ENCODE results near the gene NABP2. TPM values are rescaled to one million over a fixed set of nuclear protein-coding genes. Genes with fewer than 3 reads are reported as not detected.
"Not testable (repeated sequence)": the region's sequence is repeated elsewhere in the genome, so short reads cannot be mapped to it uniquely, and the experiment has no call there.

The NABP2 gene
- 10 to 100 TPM; 26.5 to 31.0 (median 30.3) TPM for polyA plus RNA-seq (ENCODE audit: insufficient read length in 4 of 4)

DNA sequence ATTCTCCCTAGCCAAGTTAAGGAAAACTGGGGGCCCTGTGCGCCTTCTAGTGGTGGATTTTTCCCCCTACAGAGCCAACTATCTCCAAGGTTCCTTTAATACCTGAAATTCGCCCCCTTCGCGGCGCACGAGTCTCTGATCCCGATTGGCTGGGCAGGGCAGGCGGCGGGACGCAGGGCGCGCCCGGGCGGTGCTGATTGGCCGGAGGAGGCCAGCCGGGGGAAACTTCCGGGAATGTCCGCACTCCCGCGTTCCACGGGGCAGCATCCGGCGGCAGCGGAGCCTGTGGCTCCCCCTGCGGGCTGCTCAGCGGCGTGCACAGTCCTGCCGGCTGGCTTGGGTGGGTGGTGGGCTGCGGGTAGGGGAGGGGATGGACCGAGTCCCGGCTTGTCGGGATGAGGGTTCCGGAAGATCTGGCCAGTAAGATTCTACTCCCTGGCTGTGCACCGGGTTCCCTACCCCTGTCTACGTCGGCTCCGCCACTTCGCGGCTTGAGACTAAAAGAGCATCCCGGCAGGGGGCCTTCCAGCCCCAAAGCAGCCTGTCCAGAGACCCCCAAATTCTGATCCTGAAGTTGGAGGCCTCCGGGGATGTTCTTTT lies at the start of gene NABP2:
Gene NABP2, plus strand, starts transcription at position 241 of the 600 bp plus-strand sequence. CDS start 515 bp downstream, outside the sequence.
- DNase-seq (ENCODE audit: low read depth in 4 of 4, low spot score in 3 of 4), result peak; percentile 91 to 96 (median 96)

DNA sequence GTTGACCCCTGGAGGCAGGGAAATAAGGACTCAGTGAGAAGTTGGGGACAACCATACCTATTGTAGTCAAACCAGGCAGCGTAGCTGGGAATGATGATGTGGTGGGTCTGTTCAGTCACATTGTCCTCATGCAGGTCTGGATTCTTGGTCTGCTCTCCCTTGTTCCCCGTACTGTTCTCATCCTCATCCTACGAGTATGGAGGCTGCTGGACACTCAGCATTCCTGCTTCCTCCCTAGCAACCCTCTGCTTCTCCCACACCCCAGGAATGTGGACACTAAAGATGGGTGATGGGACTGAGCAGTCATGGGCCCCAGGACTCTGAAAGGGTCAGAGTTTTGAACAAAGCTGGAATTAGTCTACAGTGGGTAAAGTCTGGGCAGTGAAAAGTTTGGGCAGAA lies 45.8 kb upstream of the NABP2 start:
- no peak for DNase-seq (ENCODE audit: low read depth in 4 of 4, low spot score in 3 of 4)

DNA sequence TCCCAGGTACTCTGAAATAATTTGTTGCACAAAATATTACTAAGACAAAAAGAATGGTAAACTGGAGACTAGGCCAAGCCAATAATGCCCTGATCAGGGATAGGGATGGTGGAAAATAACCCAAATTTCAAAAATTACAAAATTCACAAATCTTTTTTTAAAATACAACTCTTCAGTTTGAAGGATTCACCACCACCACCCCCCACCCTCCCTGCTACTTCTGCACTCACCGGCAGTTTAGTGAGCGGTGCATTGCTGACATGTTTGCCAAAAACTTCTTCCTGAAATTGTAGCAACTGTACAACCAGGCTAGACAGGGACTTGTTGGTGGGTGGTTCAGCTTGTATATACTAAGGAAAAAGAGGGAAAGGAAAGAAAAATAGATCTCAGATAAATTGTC lies 37.2 kb upstream of the NABP2 start:
- DNase-seq (ENCODE audit: low read depth in 4 of 4, low spot score in 3 of 4), result no peak

DNA sequence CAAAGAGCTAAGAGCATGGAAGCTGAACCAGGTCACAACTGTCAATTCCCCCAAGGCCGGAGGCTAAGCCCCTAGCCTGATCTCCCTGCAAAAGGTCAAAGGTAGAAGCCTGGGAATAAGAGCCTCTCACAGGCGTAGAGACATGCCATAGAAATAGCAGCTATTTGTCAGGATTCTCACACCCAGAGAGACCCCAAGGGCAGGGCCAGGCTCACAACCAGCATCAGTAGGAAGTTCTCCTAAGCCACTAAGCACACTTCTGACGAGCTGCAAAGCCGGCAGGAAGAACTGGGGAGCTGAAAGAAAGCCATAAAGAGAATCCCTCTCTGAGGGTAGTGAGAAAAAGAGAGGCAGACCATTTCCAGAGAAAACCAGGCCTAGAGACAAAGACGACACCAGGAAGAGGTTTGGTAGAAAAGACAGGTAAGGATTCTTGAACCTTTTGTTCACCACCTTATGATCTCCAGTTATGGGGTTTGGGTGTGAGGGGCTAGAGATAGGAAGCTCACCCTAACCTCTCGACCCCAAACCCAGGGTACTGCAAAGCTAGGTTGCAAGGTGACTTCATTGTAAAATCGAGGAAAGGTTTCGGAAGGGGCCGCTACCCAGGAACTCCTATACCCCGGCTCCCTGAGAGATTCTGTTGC lies 35.9 kb upstream of the NABP2 start:
- no peak for DNase-seq (ENCODE audit: low read depth in 4 of 4, low spot score in 3 of 4)

DNA sequence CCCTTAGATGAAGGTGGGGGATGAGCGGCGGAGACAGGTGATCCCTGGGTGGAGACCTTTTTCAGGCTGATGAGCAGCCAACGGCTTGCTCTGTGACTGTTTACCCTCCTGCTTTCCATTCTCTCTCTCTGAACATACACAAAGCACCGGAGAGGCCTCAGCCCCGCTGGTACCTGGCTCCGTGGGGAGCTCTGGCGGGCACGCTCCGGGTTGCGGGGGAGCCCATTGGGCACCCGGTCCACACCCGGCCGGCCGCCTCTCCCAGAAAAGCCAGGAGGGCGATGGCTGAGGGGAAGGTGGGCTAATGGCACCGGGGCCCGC lies 35.4 kb upstream of the NABP2 start:
- no peak for DNase-seq (ENCODE audit: low read depth in 4 of 4, low spot score in 3 of 4)

DNA sequence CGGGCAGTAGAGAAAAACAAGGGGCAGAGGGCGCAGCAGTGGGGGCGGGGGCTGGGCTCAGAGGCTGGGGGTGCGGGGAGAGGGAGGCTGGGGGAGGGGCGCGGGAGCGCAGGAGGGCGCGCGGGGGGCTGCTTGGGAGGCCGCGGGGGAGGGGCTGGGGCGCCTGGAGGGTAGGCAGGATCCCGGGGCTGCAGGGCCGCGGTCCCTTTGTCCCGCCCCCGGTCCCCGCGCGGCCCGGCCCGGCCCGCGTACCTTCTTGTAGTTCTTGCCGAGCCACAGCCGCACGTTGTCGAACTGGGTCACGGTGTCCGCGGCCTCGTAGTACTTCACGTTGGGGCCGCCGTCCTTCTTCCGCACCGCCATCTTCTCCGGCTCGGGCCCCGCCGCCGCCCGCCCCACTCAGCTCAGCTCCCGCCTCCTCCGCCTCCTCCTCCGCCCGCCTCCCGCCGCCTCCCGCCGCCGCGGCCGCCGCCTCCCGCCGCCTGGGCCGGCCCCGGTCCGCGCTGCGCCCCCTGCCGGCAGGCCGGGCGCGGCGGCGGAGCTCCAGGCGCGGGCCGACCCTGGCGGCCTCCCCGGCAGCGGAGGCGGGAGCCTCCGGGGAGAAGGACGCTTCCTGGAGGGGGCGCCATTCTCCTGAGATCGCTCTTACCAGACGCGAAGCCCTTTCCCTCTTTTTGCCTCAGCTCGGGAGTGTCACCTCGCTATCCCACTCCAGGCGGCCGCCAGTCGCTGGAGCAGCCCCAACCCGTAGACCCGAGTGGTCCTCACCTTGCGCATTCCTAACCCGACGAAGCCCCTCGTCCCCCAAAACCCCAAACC lies 34.8 kb upstream of the NABP2 start, which contains the start of gene SMARCC2:
Gene SMARCC2, minus strand, starts transcription at position 385 of the 819 bp plus-strand sequence. Its CDS starts 22 bp downstream, at position 363.
- peak; percentile 65 to 77 (median 72) for DNase-seq (ENCODE audit: low read depth in 4 of 4, low spot score in 3 of 4)

DNA sequence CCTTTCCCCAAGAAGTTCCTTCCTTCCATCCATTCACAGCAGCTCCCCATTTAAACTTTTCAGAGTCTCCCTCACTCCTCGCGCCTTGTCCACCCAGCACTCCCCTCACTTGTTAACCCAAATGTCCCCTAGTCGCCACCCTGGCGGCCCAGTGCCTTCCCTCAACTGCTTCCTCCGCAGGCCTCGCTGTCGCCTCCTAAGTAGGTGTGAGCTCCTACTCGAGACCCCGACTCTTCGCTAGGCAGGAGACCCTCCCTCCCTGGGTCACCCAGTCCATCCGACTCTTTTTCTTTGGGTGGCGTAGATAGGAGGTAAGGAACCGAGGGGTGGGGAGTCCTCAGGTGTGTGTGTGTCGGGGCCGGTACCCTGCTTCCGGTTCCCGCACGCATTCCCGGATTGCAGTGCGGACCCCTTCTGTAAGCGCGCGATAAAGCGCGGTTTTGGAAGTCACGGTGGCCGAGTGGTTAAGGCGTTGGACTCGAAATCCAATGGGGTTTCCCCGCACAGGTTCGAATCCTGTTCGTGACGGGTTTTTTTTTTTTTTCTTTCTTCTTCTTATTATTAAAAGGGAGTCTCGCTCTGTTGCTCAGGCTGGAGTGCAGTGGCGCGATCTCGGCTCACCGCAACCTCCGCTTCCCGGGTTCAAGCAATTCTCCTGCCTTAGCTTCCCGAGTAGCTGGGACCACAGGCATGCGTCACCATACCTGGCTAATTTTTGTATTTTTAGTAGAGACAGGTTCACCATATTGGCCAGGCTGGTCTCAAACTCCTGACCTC lies 34.0 kb upstream of the NABP2 start:
- peak; percentile 87 to 90 (median 89) for DNase-seq (ENCODE audit: low read depth in 4 of 4, low spot score in 3 of 4)

DNA sequence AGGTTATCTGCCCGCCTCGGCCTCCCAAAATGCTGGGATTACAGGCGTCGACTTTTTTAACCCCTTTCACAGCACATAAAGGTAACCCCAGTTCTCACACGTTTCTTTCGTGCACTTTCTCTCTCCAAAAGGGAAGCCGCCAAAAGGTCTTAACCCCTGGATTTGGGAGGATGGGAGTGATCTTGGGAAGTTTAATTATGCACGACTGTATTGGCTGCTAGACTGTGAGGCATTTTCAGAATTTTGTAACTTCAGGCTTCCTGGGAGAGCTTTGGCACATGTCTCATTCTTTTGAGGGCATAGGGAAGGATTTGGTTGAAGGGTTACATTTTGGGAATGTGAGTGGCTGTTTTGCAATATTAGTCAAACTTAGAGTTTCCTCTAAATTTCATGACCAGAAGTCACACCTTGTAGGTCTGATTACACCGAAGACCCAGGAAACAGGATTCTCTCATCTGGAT lies 33.4 kb upstream of the NABP2 start:
- DNase-seq (ENCODE audit: low read depth in 4 of 4, low spot score in 3 of 4), result no peak

DNA sequence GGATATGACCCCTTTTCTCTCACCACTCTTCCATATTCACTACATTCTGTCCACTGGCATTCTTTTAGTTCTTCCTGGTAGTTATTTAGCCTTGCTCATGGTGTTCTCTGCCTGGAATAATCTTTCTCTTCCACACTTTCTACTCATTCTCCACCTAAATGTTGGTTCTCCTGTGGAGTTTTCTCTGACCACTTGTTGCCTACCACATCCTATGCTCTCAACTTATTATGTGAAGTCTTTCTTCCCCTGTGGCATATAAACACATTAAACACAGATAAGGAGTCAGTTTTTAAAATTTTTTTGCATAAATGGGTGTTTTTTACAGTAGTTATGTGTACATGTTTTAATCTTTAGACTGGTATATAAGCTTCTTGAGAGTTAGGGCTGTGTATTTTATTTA lies 31.6 kb upstream of the NABP2 start:
- DNase-seq (ENCODE audit: low read depth in 4 of 4, low spot score in 3 of 4), result no peak

DNA sequence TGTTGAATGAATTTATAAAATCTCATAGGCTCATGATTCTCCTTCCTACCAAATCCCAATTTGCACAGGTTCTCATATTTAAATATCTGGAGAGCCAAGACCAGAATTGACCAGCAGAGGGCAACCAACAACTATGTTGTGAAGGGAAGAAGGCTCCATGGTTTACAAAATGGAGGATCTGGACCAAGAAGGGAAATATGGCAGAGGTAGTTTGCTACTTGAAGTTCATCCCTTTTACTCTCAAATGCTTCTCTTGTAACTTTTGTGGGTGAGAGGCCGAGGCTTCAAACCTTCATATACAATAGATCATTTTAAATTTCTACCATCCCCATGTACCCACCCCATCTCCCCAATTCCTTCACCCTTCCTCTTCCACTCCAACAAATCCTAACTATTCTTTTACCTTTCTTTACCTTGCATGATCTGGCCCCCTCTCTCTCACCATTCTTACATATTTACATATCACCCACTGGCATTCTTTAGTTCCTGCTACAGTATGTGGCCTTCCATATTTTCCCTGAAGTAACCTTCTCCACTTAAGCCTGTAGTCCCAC lies 31.0 kb upstream of the NABP2 start:
- DNase-seq (ENCODE audit: low read depth in 4 of 4, low spot score in 3 of 4), result peak in 3 of 4 donors; percentile 56 to 77 (median 66)

DNA sequence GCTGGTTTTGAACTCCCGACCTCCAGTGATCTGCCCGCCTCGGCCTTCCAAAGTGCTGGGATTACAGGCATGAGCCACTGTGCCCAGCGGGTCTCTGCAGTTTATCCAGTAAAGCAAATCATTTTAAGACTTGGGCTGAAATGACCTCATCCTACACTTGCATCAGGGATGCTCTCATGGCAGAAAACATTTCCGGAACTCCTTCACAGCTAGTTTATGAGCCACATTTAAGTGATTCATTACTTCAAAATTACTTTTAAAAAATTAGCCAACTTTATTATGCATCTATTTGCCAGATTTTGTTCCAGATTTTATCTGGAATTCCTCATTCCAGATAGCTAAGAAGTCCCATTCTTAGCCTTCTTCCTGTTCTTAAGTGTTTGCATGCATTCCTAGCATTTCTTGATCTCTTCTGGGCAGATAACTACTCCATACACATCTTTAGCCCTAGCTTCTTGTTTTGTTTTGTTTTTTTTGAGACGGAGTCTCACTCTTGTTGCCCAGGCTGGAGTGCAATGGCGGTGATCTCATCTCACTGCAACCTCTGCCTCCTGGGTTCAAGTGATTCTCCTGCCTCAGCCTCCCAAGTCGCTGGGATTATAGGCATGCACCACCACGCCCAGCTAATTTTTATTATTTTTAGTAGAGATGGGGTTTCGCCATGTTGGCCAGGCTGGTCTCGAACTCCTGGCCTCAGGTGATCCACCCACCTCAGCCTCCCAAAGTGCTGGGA lies 27.2 kb upstream of the NABP2 start:
- not testable (repeated sequence) for DNase-seq (ENCODE audit: low read depth in 4 of 4, low spot score in 3 of 4)

DNA sequence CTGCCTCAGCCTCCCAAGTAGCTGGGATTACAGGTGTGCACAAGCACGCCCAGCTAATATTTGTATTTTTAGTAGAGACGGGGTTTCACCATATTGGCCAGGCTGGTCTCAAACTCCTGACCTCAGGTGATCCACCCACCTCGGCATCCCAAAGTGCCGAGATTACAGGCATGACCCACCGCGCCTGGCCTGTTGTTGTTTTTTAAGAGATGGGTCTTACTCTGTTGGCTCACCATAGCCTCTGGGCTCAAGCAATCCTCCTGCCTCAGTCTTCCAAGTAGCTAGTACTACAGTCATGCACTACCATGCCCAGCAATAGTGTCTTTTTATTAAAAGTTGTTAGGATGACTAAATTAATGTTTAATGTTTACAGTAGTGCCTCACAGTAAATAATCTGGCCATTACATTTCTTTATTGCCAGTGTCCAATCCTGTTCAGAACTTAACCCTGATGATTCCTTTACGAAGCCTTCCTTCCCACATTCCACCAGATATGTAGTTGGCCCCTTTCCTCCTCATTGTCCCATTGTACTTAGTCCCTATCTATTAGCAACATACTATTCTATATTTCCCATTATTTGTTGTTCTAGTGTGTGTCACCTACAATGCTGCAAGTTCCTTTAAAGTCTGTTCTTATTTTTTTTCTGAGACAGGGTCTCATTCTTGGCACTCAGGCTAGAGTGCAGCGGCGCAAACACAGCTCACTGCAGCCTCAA lies 26.1 kb upstream of the NABP2 start:
- DNase-seq (ENCODE audit: low read depth in 4 of 4, low spot score in 3 of 4), result no peak

DNA sequence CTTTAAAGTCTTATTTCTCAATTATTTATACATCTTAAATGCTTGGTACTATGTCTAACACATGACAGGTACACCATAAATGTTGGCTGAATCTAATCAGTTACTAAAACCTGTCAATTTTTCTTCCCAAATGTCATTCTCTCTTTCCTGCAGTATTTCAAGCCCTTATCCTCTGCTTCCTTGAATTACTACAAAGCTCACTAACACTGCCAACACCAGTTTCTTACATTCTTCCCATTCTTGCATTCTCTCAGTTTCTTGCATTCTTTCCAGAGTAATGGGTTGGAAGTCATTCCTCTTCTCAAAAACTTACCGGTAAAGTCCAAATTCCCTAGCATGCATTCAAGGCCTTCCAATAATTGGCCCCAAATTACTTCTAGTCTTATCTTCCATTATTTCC lies 25.3 kb upstream of the NABP2 start:
- no peak for DNase-seq (ENCODE audit: low read depth in 4 of 4, low spot score in 3 of 4)

DNA sequence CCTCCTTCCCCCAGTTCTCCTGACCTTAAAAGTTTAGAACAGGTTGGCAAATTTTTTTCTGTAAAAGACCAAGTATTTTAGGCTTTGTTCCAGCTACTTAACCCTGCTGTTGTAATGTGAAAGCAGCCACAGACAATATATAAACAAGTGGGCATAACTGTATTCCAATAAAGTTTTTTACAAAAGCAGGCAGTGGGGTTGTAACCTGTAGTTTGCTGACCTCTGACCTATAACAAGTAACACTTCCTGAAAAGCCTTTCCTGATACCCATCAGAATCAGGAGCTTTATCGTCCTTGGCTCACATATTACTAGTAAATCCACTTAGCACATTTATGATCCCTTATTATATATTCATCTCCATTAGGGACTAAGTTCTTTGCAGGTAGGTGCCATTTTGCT lies 21.8 kb upstream of the NABP2 start:
- no peak for DNase-seq (ENCODE audit: low read depth in 4 of 4, low spot score in 3 of 4)

DNA sequence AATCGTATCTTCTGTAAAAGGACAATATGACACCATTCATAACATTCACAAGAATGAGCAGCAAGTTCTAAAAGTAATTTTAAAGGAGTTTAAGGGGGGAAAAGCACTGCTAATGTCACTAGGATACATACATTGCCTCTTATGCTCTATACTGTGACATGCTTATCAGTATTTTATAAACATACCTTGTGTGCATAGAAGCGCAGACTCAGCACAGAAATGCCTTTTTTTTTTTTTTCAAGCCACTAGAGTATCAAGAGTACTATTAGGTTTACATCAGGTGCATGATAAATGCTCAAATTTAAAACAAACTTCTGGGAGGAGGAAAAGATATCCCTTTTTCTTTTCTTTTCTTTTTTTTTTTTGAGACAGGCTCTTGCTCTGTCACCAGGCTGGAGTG lies 21.3 kb upstream of the NABP2 start:
- DNase-seq (ENCODE audit: low read depth in 4 of 4, low spot score in 3 of 4), result no peak

DNA sequence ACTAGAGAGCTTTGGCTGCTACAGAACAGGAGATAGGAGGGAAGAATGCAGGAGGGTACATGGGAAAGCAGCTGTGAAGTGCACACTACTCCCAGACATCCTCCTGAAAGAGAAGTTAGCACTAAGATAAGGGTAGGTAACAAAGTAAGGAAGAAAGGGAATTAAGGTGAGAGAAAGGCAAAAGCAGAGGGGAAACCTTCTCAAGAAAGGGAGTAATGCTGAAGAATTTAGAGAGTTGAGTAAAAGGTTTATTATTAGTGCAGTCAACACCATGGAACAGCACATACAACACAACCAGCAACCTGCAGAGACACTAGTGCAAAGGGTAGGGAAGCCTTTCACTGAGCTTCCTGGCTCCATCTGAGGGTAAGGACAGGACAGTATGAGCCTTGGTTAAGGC lies 19.9 kb upstream of the NABP2 start:
- no peak for DNase-seq (ENCODE audit: low read depth in 4 of 4, low spot score in 3 of 4)

DNA sequence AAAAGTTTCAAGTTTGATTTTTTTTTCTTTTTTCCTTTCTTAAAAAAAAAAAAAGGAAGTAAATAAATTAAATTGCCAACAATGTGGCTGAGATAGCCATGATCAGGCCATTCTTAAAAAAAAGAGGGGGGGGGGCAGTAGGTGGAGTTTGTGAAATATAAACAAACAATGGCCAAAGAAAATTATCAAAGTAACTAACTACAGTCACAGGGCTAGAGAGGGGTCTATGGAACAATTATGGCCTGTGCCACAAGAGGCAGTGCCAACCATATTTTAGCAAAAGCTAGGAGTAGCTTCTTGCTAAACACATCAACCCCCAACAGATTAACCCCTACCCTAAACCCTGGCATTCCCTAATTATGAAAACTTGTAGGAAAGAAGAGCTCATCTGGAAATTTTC lies 18.7 kb upstream of the NABP2 start:
- DNase-seq (ENCODE audit: low read depth in 4 of 4, low spot score in 3 of 4), result no peak

DNA sequence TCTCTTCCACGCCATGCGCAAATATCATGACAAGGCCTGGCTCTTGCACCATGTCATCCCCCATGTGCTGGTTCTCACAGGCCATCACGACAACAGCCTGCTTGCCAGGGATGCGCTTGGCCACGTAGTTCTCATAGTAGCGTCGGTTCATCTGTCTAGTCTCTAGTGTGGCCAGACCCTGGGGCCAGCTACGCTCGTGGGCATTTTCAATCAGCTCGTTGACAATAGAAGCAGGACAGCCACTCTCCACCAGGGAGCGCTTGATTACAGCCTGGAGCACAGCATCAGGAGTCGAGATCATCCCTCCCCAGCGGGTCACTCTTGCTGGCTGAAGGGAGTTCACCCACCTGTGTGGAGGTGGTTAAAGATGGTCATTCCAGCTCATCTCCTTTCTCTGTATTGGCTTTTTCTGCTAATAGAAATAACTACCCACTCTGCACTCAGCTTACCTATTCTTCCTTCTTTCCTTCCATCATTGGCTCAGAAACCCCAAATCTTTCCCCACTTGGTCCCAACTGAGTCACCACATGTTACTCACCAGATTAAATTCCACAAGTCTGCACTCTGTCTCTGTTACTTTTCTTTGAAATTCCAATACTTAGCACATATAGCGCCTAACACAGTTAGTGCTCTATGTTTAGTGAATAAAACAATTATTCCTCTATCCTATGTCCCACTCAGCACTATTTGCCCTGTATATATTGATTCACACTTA lies 17.5 kb upstream of the NABP2 start:
- no peak for DNase-seq (ENCODE audit: low read depth in 4 of 4, low spot score in 3 of 4)

DNA sequence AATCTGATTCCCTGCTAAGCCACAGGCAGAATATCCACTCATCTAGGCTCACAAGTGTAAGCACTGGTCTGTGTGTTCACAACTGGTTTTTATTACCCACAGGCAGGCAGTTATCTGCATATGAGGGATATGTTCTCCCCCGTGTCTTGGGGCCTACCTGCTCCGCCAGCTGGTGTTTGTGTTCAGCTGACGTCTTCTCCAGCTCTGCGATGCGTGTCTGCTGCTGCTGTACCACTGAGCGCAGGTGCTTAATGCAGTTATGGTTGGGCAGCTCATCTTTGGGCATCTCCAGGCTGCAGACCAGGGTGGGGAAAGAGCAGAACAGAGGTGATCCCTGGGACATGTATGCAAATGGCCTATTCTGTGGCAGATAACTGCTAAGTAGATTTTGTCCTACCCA lies 16.1 kb upstream of the NABP2 start:
- DNase-seq (ENCODE audit: low read depth in 4 of 4, low spot score in 3 of 4), result no peak
